ENCODE results near the gene EBPL.

- TF ChIP-seq CTCF (IDR thresholded peaks at IDR 0.05) (no peak), POLR2A (IDR thresholded peaks at IDR 0.05) (no peak)
Measured at GRCh38 chr13:49731766-49732165, 40.5 kb upstream of the EBPL start.
